NCI-H2081 treated with DMSO at 0.1 percent for 48 hours (cell line): ENCODE results near the gene MYH10.

Source experiments
- DNase-seq: peaks from one replicate; lab custom pipeline; 2025; lab: John Stamatoyannopoulos, UW

The MYH10 gene

DNA sequence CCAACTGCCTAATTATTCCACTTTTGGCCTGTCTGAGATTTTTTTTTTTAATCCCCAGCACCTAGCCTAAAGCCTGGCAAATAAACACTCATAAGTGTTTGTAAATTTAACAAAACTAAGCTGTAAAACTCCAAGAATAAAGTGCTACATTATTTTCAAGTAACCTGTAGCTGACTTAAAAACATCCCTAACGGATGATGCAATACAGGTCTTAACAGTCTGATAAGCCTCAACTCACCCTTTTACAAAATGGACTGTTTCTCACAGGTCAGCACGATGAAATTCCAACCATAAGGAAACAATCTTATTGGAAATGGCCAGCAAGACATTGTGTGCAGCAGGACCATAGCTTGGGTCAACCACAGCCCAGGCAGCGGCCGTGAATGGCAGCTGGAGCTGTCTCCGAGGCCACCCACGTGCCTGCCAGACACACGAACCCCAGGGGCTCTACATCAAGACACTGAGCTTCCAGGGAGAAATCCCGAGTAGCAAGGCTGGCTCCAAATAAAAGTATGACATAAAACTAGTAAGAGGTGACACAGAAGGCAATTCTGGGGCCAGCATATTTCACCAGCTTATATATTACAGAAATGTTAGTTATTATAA, 135.9 kb downstream of the MYH10 start:
- no peak for DNase-seq

DNA sequence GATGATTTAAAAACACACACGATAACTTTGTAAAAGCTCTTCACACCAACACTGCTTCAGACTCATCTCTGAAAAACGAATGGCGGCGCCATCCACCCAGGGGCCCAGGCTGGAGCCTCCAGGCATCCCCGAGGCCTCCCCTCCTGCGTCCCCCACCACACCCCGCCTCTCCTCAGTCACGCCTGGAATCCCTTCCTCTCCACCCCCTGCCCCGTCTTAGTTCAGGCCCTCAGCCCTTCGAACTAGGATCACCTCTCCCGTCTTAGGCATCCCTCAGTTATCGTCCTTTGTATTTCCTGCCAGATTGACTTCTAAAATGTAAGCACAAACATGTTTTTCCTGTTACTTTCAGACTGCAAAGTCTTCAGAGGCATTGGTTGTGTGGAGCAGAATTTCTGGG, 136.5 kb downstream of the MYH10 start:
- no peak for DNase-seq

DNA sequence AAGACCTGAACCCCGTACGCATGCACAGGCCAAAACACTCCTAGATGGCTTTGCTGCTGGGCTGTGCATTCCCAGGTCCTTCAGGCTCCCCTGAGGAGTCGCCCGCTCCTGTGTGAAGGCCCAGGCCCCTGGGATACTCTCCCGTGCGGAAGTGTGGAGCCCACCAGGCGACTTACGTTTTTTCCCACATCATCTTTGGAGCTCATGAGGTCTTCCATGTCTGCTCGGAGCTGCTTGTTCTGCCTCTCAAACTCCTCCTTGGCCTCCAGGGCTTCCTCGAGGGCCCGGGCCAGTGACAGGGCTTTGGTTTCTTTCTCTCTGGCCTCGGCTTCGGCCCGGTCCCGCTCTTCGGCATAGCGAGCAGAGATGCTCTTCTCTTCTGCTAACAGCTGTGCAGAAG, 138.4 kb downstream of the MYH10 start:
- DNase-seq = no peak

DNA sequence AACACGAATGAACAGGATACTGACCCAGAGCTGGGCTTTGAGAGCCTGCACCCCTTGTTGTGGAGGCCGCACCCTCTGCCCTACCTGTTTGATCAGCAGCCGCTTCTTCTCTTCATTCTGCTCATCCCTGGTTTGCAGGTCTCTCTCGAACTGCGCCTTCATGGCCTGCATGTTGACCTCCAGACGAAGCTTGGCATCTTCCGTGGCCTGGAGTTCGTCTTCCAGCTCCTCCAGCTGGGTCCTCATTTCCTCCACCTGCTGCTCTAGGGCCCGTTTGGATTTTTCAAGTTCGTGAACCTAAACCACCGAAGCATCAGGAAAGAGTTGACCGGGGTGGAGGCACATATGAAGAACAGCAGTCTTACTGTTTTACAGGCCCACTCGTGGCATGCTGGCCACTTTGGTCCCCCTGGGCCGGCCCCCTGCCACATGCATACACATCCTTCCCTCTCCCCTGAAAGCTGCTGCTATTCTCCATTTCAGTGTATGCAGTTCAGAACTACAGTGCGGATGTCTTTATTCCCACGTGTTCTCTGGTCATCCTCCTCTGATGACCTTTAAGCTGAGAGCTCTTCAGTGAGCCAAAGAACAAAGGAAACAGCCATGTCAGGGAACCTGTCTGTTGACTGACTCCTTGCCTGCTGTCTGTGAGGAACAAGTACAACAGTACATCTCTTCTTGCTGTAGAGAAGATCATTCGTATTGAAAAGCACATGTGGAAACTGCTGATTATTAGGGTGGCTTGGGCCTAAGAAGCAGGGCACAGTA, 140.1 kb downstream of the MYH10 start:
- no peak for DNase-seq

DNA sequence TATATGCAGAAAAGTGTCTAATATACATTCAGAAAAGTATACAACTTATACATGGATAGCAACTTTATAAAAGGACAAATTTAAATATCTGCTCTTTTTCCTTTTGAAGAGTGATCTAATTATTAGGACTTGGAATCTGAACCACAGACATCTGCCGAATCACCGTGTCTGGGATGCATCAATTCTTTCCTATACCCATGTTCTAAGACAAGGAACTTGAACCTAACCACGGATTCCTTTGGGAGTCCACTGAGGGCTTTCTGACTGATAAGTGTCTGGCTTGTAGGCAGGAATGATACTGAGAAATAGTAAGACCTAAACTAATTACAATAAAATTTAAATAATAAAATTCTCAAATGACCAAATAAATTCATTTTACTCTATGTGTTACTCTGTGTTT, 140.7 kb downstream of the MYH10 start:
- DNase-seq = no peak

DNA sequence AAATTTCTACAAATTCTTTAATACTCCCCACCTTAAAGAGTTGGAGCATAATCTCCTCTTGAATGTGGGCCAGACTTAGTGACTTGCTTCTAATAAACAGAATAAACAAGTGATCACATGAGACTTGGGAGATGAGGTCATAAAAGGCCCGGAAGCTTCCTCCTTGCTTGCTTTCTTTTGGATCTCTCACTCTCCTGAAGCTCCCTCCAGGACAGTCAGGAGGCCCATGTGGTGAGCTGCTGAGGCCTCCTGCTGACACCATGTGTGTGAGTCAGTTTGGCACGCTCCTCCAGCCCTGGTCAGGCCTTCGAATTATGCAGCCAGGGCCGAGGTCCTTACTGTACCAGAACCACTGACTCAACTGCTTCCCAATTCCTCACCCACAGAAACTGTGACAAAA, 141.6 kb downstream of the MYH10 start:
- no peak for DNase-seq

DNA sequence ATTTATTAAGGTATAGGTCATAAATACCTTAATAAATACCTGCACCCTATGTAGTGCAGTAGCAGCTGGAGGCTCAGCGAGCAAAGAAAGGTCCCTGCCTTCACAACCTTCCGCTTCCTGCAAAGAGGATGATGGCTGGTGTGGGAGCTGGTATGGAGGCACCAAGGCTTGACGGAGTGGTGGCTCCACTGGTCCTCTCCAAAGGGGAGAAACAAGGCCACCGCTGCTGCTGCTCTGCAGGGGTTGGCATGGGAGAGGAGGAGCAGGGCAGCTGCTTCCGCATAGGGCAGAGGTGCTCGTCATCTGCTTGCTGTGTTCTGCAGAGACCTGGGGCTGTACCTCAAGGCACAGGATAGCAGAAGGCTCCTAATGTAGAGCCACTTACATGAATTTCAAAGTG, 142.0 kb downstream of the MYH10 start:
- no peak for DNase-seq

DNA sequence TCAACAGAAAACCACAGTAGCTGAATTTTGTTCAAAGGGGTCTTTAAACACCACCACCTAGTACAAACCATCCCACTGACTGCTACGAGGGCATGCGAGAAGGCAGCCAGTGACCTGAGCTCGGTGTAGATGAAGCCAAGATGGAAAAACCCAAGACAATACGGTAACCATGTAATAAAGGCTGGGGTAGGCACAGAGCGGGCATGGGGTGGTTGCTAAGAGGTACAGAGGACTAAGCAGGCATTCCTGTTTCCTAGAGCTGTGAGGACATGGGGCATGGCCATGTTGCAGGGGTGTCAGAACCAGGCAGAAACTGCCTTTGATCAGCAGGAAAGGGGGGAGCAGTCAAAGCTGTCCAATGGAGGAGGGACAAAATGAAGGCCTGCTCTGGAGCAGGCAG, 142.8 kb downstream of the MYH10 start:
- DNase-seq = no peak

DNA sequence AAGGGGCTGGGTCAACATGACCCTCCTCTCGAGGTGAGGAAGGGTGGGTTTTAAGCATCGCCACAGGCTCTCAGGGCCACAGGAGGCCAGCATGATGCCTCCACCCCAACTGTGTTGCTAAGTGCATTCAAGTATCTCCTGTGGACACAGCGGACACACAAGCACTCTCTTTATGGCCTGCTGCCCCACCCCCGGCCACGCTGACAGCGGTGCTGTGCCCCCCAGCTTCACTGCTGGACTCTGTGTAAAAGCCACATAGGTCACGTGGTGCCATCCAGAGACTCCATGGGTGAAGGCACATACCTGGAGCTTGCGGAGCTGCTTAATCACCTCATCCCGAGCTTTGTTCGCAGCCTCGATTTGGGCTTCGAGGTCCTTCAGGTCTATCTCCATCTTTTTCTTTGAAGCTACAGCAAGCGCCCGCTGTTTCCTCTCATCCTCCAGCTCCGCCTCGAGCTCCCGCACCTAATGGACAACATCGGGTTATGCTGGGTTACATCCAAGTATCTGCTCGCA, 143.3 kb downstream of the MYH10 start:
- DNase-seq = no peak

DNA sequence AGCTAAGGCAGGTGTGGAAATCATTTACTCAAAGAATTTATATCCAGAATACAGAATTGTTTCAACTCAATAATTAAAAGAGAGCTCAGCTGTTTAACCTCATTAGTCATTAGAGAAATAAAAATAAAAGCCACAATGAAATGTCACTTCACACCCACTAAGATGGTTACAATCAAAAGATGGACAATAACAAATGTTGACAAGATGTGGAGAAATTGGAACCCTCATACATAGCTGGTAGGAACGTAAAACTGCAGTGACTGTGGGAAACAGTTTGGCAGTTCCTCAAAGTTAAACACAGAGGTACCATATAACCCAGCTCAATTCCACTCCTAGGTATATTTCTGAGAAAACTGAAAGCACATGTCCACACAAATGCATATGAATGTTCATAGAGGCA, 145.0 kb downstream of the MYH10 start:
- no peak for DNase-seq

DNA sequence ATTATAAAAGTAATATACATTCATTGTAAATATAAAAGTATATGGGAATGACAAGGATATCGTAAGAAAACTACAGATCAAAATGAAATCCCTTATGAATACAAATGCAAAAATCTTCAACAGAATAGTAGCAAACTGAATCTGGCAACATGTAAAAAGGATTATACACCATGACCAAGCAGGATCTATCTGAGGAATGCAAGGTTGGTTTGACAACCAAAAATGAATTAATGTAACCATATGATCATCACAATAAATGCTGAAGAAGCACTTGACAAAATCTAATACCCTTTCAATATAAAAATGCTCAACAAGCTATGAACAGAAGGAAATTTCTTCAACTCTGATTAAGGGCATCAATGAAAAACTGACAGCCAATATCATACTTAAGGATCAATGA, 146.1 kb downstream of the MYH10 start:
- no peak for DNase-seq

DNA sequence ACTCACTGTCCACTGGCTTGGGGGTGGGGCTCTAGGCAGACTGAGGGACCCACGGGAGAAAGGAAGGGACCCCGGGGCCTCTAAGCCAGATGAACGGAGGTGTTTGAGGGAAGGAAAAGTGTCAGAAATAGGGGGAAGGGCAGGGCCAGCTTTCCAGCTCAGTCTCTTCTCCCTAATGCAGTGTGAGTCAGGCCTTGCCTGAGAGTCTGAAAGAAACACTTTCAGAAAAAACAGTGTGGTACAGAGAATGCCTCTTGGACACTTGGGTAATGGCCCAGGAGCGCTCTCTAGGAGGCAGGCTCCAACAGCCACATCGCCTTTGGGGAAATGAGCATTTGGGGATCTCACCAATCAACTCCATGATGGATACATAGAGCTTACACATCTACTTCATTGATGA, 148.0 kb downstream of the MYH10 start:
- DNase-seq = no peak

DNA sequence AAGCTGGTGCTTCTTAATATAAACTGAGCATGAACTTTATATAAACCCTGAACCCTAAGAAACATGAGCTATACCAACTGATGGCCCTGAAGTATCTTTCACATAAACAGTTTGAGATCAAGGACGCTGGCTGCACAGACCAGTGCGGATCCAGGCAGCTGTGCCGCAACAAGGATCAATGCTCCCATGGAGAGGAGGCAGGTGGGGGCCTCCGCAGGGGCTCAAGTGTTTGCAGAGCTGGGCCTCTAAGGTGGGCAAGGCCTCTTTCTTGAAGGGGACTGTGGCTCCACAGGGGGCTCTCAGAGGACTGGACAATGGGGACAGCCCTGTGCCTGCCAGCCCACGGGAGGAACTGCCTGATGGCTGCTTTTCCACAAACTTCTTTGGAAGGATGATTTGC, 148.8 kb downstream of the MYH10 start:
- no peak for DNase-seq

DNA sequence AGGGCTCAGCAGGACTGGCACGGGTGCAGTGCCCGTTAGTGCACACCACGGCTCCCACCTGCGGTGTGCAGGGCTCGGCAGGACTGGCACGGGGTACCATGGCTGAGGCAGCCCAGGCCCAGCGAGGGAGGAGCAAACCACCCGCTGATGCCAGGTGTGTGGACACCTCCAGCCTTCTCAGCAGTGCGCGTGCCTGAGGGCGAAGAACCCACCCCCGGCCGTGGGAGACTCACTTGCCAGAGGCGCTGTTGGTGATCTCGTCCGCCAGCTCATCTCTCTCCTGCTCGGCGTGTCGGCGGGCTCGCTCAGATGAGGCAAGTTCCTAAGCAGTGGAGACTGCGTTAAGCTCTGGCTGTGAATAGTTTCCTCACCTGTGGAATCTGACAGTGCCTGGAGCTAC, 149.4 kb downstream of the MYH10 start:
- DNase-seq = no peak

DNA sequence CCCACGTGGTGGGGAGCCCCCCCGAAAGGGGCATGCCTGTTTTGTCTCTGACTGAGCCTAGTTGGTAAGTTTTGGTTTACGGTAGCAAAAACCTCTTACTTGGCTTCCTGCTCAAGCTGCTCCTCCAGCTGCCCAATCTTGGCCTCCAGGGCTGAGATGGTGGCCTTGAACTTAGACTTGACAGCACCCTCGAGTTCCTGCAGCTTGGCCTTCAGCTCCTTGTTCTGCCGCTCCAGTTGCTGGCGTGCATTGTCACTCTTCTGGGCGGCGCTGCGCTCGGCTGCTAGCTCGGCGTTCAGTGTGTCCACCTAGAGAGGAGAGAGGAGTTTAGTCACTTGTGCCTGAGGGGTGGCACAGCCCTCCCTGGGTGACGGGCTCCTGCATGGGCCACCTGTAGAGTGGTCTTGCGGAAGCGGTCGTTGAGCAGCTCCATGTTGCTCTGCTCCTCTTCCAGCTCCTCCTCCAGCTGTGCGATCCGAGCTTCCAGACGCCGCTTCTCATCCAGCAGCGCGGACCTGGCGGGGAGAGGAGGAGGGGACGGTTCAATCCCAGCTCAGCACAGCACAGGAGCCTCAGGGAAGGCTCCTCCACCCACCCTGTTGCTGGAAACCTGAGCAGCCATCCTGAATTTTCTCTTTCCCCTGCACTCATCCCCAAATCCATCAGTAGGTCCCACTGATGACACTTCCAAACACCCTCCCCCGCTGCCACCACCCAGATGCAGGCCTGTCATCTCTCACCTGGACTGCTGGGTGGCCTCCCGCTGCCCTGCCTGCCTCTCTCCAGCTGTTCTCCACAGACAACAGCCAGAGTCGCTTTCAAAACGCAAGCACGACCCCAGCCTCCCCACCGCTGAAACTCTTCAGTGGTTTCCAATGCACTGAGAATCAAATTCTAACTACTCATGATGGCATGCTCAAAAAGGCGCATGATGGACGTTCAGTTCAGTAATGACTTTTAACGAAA, 150.2 kb downstream of the MYH10 start:
- DNase-seq = no peak

DNA sequence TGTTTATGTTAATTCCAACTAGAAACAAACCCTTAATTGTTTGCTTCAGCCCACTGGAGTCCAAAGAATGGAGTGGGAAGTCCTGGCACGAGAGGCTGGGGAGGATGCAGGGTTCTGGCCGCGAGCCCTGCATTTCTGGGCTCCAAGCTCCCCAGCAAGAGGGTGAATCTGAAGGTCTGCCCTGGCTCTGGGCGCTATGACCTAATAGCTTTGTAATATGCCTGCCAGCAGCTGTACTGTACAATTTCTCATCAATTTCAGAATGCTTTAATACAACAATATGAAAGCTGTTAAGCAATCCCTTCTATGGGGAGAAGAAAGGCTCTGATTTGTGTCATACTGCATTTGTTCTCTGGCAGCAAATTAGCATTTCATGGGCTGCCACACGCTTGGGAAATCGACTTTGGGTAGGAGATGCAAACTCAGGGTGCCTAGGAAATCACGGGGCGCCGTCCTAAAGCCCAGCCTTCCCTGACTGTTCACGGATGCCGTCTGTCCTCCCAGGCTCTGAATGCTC, 151.0 kb downstream of the MYH10 start:
- DNase-seq = no peak

DNA sequence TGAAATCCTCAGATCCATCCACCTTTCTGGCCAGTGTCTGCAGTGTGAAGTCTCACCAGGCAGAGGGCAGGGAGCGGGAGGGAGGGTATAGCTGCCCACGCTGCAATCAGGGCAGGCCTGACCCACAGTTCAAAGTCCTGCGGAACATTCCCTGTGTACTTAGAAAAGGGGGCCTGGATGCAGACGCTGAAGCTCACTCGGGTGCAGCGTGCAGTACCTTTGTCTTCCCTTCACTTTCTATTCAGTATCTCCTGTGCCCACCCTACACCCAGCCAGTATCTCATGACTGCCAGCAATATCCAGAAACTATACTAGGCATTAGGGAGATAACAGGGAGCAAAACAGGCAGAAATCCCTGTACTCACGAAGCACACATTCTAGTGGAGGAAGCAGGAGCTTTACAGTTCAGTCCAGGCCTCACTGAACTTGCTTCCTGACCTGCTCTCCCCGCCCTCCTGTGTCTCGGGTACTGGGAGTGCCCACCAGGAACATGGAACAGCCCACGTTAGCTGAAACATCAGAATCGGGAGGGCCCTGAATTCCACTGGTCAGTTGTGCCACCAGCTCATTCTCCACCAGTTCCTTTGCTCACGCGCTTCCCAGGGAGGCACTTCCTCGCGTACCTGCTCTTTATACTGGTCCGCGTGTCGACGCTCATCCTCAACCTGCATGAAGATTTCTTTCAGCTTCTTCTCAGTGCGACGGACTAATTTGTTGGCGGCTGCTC, 152.6 kb downstream of the MYH10 start:
- DNase-seq = no peak

DNA sequence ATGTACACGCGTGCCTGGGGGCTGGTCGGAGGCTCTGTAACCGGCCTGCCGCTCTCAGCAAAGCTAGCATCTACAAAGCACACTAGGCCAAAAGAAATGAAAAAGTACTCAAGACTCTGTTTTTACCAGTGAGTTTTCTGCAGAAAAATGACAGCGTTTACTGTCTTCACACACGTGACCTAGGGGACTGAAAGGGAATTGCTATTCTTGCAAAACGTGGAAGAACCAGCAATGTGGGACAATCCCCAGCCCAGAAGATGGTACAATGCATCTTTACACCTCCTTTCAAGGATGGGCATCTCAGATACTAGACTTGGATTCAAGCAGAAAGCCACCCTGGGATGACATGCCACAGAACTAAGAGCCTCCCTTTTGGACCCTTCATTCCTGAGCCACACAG, 153.4 kb downstream of the MYH10 start:
- DNase-seq = no peak

DNA sequence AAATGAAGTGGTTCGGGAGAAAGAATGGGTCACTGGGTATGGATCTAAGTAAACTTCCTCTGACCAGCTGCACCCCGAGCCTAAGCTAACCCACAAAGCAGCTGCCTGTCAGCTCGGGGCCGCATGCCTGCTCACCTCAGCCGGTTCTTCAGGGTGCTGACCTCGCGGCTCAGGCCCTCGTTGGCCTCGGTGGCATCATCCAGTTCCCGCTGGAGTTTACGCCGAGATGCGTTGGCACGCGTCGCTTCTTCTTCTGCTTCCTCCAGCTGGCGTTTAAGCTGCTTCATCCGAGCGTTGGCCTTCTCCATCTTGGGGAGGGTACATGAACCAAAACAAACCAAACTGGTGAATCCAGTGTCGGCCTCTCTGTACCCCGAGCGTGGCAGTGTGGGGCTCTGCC, 153.8 kb downstream of the MYH10 start:
- no peak for DNase-seq

DNA sequence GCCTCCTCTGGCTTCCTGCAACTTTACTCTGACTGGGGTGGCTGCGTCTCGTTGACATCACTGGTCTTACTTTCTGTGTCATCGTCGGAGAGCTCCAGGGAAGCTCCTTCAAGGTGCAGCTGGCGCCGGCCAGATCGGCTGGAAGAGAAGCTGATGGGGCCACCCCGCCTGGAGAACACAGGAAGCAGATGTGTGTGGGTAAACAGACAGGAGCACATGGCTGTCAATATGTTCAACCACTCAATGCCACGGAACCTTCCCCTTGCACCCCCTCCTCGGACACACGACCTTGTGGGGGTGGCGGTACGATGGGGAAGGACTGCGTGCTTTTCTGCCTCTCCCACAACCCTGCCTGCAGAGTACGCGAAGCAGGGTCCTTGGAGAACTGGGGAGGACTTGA, 154.7 kb downstream of the MYH10 start:
- no peak for DNase-seq

DNA sequence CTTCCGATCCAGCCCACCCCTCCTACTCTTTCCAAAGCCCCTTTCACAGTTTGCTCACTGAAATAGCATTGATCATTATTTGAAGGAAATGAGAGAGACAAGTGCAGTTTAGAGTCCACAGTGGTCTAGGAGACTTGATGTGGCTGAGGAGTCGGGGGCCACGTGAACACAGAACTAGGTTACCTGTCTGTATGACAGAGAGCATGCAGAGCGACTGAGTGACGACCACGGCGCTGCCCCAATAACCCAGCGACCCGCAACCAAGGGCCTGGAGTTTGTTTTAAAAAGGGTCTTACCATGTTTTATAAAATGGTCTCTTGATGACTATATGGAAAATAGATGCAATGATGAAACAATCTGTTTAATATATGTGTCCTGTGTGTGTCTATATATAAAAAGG, 155.3 kb downstream of the MYH10 start:
- no peak for DNase-seq

DNA sequence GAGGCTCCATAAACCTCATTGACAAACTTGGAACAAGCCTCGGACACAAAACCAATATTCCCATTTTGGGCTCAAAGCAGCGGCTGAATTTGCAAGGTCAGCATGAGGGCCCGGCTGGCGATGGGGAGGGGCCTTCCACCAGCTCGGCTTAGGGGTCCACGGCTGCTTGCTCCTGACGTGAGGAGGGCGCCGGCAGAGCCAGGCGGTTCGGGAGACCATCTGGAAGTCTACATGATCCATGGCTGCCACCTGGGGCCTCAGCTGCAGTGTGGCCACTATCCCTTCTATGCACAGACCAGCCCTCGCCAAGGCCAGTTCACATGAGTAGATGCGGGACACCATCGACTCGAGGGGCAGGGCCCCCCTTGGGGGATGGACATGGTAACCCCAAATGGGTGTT, 155.7 kb downstream of the MYH10 start:
- DNase-seq = no peak
